ENCODE data around the gene UPK3A.

- TF ChIP-seq CTCF (conservative IDR thresholded peaks at IDR 0.05; ENCODE audit: low read depth in 2 of 2): no peak
- no peak for TF ChIP-seq POLR2AphosphoS5 (IDR thresholded peaks at IDR 0.05; ENCODE audit: low read depth)
- no peak for TF ChIP-seq REST (IDR thresholded peaks at IDR 0.05; ENCODE audit: unreplicated experiment)
- no peak for TF ChIP-seq EZH2phosphoT487 (IDR thresholded peaks at IDR 0.05; ENCODE audit: unreplicated experiment)
- no peak for TF ChIP-seq STAT1 (IDR thresholded peaks at IDR 0.05; ENCODE audit: unreplicated experiment)
- TF ChIP-seq EZH2 (IDR thresholded peaks at IDR 0.05; ENCODE audit: low read depth, unreplicated experiment): no peak
- TF ChIP-seq CREB1 (CRISPR knock-in tag; IDR thresholded peaks at IDR 0.05; ENCODE audit: low read depth): no peak
- TF ChIP-seq ETS1 (IDR thresholded peaks at IDR 0.05): no peak
- no peak for TF ChIP-seq ZNF114 (CRISPR knock-in tag; IDR thresholded peaks at IDR 0.05)
Measured at GRCh38 chr22:45235851-45236342, 48.9 kb upstream of the UPK3A start.

All from GM23338 (cell line).